GM21529 (cell line): ENCODE data around the gene GLYATL3.
"Not testable (repeated sequence)": the region's sequence is repeated elsewhere in the genome, so short reads cannot be mapped to it uniquely, and the experiment has no call there.

Experiments used
- ATAC-seq: cut with Tn5 transposase; IDR thresholded peaks from one replicate; pipeline ENCODE4 v1.9.1; 2021; ENCODE audit not compliant: unreplicated experiment

GLYATL3 gene

DNA sequence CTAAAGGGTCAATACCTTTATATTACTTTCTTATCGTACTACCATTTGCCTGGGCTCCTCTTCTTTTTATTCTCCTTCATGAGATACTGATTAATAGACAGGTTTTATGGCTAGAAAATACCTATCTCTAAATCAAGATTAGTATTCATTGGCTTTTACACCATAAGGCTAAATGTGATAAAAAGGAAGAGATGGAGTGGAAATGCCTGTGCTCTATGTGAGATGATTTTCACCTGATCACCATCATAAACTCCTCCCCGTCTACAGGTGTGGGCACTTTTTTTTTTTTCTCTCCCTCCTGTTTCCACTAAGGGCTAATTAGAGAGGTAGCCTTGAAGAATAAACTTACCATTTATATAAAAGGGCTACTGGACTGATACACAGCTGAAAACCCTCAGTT is at the start of gene GLYATL3:
TSS of gene GLYATL3 (plus strand) at position 301 of the 400 bp plus-strand sequence. CDS start 12,068 bp downstream, outside the sequence.
- no peak for ATAC-seq

DNA sequence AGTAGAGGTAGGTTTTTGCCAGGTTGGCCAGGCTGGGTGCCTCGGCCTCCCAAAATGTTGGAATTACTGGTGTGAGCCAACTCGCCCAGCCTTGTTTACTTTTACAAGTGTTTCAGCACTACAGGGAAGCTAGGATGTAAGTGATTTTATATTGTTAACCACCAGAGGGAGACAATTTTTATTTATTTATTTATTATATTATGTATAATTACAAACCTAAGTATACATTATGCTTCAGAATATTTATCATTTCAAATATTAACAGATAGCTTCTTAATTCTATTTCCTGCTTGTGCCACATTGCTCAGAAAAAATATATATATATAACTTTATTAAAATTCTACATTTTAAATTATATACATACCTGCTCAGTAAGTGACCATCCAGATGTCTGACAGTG is 46.5 kb upstream of the GLYATL3 start:
- no peak for ATAC-seq

DNA sequence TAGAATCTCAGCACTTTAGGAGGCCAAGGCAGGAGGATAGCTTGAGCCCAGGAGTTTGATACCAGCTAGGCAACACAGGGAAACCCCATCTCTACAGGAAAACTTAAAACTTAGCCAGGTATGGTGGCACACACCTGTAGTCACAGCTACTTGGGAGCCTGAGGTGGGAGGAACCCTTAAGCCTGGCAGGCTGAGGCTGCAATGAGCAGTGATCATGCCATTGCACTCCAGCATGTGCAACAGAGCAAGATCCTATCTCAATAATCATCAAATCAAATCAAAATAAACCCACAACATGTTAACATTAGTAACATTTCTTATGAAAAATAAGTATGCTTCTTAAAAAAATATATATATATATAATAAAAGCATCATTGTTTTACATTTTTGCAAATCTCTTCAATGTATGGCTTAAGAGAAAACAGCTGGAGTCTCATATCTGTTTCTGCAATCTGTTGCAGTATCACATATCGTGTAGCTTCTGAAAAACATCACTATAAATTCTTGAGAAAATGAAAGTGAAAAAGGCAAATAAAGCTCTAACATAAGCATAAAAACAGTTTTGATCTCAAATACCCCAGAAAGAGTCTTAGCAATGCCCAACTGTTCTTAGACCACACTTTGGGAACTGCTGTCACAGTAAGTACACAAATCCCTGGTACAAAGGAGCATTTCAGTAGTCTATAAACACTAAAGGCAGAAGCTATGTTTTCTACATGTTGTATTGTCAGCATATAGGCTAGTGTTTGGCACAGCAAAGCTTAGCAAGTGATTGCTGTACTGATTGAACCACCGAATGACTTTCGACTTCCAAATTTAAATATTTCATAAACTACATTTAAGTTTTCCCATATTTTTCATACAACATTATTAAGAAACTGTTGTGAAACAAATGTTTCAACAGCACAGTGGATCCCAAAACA is 44.7 kb upstream of the GLYATL3 start:
- ATAC-seq, result peak; percentile 69

DNA sequence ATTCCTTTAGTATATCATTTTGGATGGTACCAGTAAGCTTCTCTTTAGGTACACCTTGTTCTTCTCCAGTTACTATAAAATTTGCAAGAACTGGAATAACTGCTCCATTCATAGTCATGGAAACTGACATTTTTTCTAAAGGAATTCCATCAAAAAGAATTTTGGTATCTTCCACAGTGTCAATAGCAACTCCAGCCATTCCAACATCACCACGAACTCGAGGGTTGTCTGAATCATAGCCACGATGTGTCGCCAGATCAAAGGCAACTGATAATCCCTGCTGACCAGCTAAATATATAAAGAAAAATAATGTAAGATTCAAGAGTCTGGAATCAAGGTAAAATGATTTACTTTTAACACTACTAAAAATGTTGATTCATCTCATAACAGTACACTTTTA is 42.0 kb upstream of the GLYATL3 start:
- ATAC-seq, result no peak

DNA sequence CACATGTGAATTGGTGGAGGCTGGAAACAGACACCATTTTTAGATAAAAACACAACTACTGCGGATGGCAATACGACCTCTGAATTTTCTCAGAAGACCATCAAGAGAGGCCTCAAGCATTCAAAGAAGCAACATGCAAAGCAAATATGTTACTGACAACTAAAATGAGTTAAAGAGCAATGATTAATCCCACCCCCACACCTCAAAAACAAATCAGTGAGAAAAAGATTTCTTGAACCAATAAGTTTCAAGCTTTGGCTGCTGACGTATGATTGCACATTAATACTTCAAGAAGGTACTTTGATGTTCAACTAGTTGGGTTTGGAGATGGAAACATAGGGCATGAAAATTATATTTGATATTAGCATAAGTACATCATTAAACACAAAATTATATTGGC is 37.7 kb upstream of the GLYATL3 start:
- ATAC-seq, result no peak

DNA sequence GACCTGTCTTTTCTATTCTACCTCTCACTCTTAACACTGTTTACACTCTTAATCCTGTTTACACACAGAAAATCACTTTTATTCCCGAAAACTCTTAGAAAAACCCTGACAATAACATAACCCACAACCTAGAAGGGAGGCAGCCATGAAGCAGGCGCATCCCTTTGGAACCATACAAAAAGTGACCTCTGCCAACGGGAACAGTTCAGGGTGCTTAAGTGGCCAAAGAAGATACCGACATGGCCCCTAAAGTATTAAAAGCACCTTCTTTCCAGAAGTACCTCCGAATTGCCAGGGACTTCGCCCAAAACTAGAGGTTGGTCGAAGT is 37.2 kb upstream of the GLYATL3 start:
- peak; percentile 2 for ATAC-seq

DNA sequence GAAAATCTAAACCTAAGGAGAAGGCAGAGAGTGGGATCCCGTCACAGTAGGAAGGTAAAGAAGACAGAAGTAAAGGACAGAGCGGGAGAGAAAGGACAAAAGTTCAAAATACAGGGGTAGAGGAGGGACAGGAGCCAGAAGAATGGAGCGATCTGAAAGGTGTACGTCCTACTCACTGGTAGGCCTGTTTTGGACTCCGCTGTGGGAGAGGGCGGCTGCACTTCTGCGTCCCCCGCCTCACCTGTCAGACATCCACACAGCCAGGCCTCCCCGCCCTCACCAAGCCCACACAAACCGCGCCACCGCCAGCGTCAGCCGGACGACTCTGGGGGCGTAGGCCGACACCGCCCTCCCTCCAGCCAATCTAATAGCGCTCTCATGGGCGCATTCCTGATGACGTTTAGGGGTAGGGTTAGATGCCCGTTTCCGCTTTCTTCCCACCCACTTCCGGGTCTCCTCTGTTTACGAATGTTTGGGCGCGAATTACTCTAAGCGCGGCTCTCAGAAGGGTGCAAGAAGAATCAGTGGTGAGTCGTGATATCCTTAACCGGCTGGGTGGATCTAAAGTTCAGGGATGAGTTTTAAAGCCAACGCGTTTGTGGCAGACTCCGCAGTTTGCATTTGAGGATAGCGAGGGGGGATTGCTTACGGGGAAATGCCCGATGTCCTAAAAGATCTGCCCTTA is 36.7 kb upstream of the GLYATL3 start, which contains the start of the genes CENPQ and MMUT:
TSS of gene CENPQ (plus strand) at position 444 of the 685 bp plus-strand sequence. CDS start 6,807 bp downstream, outside the sequence.
TSS of gene MMUT (minus strand) at position 327 of the 685 bp plus-strand sequence. CDS start 3,787 bp downstream, outside the sequence.
- ATAC-seq, result peak; percentile 99

DNA sequence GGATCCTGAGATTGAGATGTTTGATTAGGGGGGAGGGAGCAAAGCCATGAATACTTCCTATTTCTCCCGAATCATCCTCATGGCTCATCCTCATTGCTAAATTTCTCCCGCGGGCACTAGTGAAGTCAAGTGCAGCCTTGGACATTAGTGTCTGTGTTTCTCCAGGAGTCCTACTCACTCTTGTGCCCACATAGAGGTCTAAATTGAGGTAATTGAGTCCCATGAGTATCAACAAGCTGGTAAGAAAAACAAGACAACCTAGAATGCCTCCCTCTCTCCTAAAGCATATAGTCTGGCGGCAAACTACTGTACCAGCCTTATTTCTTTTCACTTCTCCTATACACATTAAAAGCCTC is 36.1 kb upstream of the GLYATL3 start:
- ATAC-seq, result peak; percentile 2

DNA sequence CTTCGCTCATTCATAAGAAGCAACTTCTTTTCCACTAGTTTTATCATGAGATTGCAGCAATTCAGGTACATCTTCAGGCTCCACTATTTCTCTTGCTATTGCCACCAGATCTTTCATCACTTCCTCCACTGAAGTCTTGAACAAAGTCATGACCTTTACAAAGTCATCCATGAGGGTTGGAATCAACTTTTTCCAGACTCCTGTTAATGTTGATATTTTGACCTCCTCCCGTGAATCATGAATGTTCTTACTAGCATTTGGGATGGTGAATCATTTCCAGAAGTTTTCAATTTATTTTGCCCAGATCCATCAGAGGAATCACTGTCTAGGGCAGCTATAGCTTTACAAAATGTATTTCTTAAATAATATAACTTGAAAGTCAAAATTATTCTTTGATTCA is 35.0 kb upstream of the GLYATL3 start:
- no peak for ATAC-seq

DNA sequence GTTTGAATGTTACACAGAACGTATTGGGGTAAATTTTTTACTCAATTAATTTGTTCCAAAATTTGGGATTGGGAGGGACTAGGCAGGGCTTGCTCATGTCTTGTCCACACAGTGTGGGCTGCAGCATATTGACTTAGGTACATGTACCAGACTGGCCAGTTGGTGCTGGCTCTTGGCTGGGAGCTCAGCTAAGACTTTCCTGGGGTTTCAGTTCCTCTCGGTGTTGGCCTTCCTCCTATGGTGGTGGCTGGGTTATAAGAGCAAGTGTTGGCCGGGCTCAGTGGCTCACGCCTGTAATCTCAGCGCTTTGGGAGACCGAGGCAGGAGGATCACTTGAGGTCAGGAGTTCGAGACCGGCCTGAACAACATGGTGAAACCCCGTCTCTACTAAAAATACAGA is 31.7 kb upstream of the GLYATL3 start:
- no peak for ATAC-seq

DNA sequence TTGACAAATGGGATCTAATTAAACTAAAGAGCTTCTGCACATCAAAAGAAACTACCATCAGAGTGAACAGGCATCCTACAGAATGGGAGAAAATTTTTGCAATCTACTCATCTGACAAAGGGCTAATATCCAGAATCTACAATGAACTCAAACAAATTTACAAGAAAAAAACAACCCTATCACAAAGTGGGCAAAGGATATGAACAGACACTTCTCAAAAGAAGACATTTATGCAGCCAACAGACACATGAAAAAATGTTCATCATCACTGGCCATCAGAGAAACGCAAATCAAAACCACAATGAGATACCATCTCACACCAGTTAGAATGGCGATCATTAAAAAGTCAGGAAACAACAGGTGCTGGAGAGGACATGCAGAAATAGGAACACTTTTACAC is 23.2 kb upstream of the GLYATL3 start:
- not testable (repeated sequence) for ATAC-seq

DNA sequence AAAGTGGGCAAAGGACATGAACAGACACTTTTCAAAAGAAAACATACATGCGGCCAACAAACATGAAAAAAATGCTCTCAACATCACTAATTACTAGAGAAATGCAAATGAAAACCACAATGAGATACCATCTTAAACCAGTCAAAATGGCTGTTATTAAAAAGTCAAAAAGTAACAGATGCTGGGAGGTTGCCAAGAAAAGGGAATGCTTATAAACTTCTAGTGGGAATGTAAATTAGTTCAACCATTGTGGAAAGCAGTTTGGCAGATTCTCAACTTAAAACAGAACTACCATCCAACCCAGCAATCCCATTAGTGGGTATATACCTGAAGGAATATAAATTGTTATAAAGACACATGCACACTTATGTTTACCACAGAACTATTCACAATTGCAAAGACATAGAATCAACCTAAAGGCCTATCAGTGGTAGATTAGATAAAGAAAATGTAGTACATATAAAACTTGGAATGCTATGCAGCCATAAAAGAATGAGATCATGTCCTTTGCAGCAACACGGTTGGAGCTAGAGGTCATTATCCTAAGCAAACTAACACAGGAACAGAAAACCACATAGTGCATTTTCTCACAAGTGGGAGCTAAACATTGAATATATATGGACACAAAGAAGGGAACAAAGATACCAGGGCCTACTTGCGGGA is 20.3 kb upstream of the GLYATL3 start:
- no peak for ATAC-seq

DNA sequence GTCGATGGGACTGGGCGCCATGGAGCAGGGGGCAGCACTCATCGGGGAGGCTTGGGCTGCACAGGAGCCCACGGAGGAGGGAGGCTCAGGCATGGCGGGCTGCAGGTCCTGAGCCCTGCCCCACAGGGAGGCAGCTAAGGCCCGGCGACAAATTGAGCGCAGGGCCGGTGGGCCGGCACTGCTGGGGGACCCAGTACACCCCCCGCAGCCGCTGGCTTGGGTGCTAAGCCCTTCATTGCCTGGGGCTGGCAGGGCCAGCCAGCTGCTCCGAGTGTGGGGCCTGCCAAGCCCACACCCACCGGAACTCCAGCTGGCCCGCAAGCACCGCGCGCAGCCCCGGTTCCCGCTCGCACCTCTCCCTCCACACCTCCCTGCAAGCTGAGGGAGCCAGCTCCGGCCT is 17.9 kb upstream of the GLYATL3 start:
- not testable (repeated sequence) for ATAC-seq

DNA sequence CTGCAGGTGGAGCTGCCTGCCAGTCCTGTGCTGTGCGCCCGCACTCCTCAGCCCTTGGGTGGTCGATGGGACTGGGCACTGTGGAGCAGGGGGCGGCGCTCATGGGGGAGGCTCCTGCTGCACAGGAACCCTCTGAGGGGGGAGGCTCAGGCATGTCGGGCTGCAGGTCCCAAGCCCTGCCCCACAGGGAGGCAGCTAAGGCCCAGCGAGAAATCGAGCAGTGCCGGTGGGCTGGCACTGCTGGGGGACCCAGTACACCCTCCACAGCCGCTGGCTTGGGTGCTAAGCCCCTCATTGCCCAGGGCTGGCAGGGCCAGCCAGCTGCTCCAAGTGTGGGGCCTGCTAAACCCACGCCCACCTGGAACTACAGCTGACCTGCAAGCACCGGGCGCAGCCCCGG is 16.3 kb upstream of the GLYATL3 start:
- not testable (repeated sequence) for ATAC-seq

DNA sequence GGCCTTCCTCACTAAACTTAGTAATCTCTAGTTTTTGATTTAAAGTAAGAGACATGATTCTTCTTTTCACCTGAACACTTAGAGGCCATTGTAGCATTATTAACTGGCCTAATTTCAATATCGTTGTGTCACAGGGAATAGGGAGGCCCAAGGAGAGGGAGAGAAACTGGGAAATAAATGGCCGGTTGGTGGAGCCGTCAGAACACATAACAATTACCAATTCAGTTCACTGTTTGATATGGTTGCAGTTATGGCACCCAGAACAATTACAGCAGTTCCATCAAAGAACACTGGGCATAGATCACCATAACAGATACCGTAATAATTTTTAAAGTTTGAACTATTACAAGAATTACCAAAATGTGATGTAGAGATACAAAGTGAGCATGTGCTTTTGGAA is 9.1 kb upstream of the GLYATL3 start:
- no peak for ATAC-seq

DNA sequence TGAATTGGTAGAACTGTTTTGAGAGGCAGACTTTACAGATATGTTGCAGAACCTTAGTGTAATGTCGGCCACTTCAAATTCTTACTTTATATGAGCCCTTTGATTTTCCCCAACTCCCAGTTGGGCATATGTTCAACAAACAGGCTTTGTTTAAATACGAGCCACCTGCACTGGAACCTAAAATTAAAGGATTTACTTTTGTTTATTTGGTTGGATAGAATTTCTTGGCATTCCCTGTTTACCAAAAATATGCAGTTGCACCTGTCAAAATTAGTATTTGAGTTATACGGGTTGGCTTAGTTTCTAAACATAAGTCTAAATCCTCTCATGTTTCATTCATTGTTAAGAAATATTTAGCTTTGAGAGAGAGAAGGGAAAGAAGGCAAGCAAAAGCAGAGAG is 2.4 kb upstream of the GLYATL3 start:
- ATAC-seq, result no peak

DNA sequence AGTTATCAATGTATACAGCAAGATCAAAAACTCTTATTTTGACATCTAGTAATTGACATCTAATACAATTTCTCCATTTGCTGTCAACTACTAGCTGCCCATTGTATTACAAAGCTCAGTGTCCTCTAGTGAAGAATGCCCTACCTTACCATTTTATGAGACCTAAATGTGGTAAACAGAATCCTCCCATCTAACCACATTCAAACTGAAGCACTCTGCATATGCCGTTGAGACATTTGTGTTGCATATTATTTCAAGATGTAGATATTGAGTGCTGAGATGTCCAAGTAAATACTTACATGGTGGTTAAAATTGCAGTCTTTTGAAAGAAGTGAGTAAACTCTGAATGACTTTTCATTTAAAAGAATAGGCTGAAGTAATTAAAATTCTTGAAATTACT is 597 bp upstream of the GLYATL3 start:
- no peak for ATAC-seq

DNA sequence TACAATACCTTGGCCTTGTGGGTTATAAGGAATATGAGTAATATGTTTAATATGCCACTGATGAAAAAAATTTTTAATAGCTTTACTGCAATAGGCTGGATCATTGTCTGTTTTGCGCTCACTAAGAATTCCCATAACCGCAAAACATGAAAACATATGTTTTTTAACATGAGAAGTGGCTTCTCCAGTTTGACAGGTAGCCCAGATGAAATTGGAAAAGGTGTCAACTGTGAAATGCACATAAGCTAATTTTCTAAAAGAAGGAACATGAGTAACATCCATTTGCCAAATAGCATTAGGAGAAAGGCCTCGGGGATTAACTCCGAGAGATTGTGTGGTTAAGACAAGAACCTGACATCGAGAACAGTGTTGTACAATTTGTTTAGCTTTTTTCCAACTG is 4.9 kb downstream of the GLYATL3 start:
- no peak for ATAC-seq

DNA sequence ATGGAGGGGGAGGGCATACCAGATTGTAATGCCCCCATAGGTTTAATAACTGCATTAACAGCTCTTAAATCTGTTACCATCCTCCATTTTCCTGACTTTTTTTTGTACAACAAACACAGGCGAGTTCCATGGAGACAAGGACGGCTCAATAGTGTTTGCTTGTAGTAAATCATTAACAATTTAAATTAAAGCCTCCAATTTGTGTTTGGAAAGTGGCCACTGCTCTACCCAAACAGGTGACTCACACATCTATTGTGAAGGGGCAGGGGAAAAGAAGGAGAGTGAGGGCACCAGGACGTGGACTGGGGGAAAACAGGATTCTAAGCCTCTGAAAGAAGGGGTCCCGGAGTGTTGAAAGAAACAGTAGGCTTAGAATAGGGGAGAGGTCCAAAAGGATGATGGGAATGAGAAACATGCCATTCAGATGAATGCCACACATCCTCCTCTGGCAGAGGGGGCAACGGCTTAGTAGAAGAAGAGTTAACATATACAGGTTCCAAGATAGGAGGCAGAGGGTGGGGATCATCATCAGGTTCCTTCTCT is 6.9 kb downstream of the GLYATL3 start:
- no peak for ATAC-seq

DNA sequence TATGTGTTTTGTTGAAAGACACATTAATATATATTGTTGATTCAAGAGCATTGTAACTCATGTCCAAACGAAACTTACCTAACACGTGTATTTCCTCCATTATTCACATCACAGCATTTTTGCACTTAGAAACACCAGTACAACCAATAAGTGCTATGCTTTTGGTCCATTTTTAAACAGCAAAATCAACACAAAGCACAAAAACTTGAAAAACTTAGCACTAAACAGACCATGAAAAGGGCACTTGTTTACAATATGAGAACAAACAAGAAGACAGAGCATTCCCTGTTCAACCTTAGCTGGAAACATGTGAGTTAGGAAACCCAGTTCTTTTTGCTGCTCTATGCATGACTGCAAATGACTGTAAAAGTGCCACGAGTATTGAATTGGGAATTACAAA is 9.6 kb downstream of the GLYATL3 start:
- no peak for ATAC-seq
